ENCODE data around the gene SORCS3.
"Not testable (repeated sequence)": the region's sequence is repeated elsewhere in the genome, so short reads cannot be mapped to it uniquely, and the experiment has no call there.

Gene SORCS3

GRCh38 chr10:104689547-104689946, 48.5 kb downstream of the SORCS3 start:
- no peak for DNase-seq (ENCODE audit: low read depth in 2 of 2)

GRCh38 chr10:104690101-104690500, 49.0 kb downstream of the SORCS3 start:
- no peak for DNase-seq (ENCODE audit: low read depth in 2 of 2)

GRCh38 chr10:104690959-104691358, 49.9 kb downstream of the SORCS3 start:
- no peak for DNase-seq (ENCODE audit: low read depth in 2 of 2)

GRCh38 chr10:104694074-104694473, 53.0 kb downstream of the SORCS3 start:
- no peak for DNase-seq (ENCODE audit: low read depth in 2 of 2)

- not testable (repeated sequence) for DNase-seq (ENCODE audit: low read depth in 2 of 2)
Measured at GRCh38 chr10:104703262-104703661, 62.2 kb downstream of the SORCS3 start.

GRCh38 chr10:104706886-104707285, 65.8 kb downstream of the SORCS3 start:
- no peak for DNase-seq (ENCODE audit: low read depth in 2 of 2)

- DNase-seq (ENCODE audit: low read depth in 2 of 2), result no peak
Measured at GRCh38 chr10:104707602-104708459, 66.7 kb downstream of the SORCS3 start.

- DNase-seq (ENCODE audit: low read depth in 2 of 2), result no peak
Measured at GRCh38 chr10:104711302-104711721, 70.2 kb downstream of the SORCS3 start.

- DNase-seq (ENCODE audit: low read depth in 2 of 2), result not testable (repeated sequence)
Measured at GRCh38 chr10:104730593-104730992, 89.5 kb downstream of the SORCS3 start.

- DNase-seq (ENCODE audit: low read depth in 2 of 2), result no peak
Measured at GRCh38 chr10:104731192-104731591, 90.1 kb downstream of the SORCS3 start.

- no peak for DNase-seq (ENCODE audit: low read depth in 2 of 2)
Measured at GRCh38 chr10:104732222-104732621, 91.1 kb downstream of the SORCS3 start.

GRCh38 chr10:104734433-104734832, 93.3 kb downstream of the SORCS3 start:
- DNase-seq (ENCODE audit: low read depth in 2 of 2), result no peak

- DNase-seq (ENCODE audit: low read depth in 2 of 2), result no peak
Measured at GRCh38 chr10:104735036-104735756, 94.1 kb downstream of the SORCS3 start.

GRCh38 chr10:104735757-104736391, 94.8 kb downstream of the SORCS3 start:
- no peak for DNase-seq (ENCODE audit: low read depth in 2 of 2)

GRCh38 chr10:104741127-104741526, 100.0 kb downstream of the SORCS3 start:
- no peak for DNase-seq (ENCODE audit: low read depth in 2 of 2)

GRCh38 chr10:104744052-104744451, 103.0 kb downstream of the SORCS3 start:
- no peak for DNase-seq (ENCODE audit: low read depth in 2 of 2)

GRCh38 chr10:104750291-104750690, 109.2 kb downstream of the SORCS3 start:
- DNase-seq (ENCODE audit: low read depth in 2 of 2), result no peak

- no peak for DNase-seq (ENCODE audit: low read depth in 2 of 2)
Measured at GRCh38 chr10:104762793-104763192, 121.7 kb downstream of the SORCS3 start.

GRCh38 chr10:104766341-104766740, 125.3 kb downstream of the SORCS3 start:
- DNase-seq (ENCODE audit: low read depth in 2 of 2), result no peak

- DNase-seq (ENCODE audit: low read depth in 2 of 2), result no peak
Measured at GRCh38 chr10:104767282-104767681, 126.2 kb downstream of the SORCS3 start.

- no peak for DNase-seq (ENCODE audit: low read depth in 2 of 2)
Measured at GRCh38 chr10:104767745-104768144, 126.7 kb downstream of the SORCS3 start.

GRCh38 chr10:104773105-104773504, 132.0 kb downstream of the SORCS3 start:
- DNase-seq (ENCODE audit: low read depth in 2 of 2), result no peak

Measured in stimulated activated CD8-positive, alpha-beta memory T cell treated with anti-CD3 and anti-CD28 coated beads, Interleukin-2, amount 100 ng/mL, for 1 hour (primary cell).